Activated CD4-positive, alpha-beta memory T cell treated with anti-CD3 and anti-CD28 coated beads for 36 hours (primary cell): Measurements from ENCODE around the gene SNX30. TPM values are rescaled to one million over a fixed set of nuclear protein-coding genes. Genes with fewer than 3 reads are reported as not detected.

ENCODE experiments used
- CTCF ChIA-PET: fragments of 350-600 bp; sonication (Branson Sonifier 250); formaldehyde crosslinking; loops from one replicate; lab custom pipeline; 2021; ENCODE audit warnings: antibody characterized with exemption, inconsistent platforms; lab: Charles Lee
- POLR2A ChIA-PET: fragments of 350-600 bp; sonication (Branson Sonifier 250); formaldehyde crosslinking; loops from one replicate; lab custom pipeline; 2021; ENCODE audit warnings: antibody characterized with exemption; lab: Charles Lee
- DNase-seq: peaks from one replicate; pipeline ENCODE4 v3.0.0-alpha.2; 2020
- H3K27ac Mint-ChIP-seq: one replicate; pipeline ENCODE4 v1.8.0; 2021; ENCODE audit warnings: mixed read lengths
- H3K27me3 Mint-ChIP-seq: one replicate; pipeline ENCODE4 v1.8.0; 2021; ENCODE audit warnings: mixed read lengths
- H3K36me3 Mint-ChIP-seq: one replicate; pipeline ENCODE4 v1.8.0; 2021; ENCODE audit warnings: mixed read lengths
- H3K4me1 Mint-ChIP-seq: one replicate; pipeline ENCODE4 v1.8.0; 2021; ENCODE audit warnings: low read depth, mixed read lengths
- H3K4me3 Mint-ChIP-seq: one replicate; pipeline ENCODE4 v1.8.0; 2021; ENCODE audit warnings: mild to moderate bottlenecking, mixed read lengths
- H3K9me3 Mint-ChIP-seq: one replicate; pipeline ENCODE4 v1.8.0; 2021; ENCODE audit warnings: mixed read lengths
- intact Hi-C: fragments of 100-400 bp; cut with micrococcal nuclease; formaldehyde crosslinking; loops from one replicate; pipeline ENCODE4 v1.15.1; 2023
- total RNA-seq, 2 experiments: library from RNA; stranded (reverse); gene quantifications; one replicate each; pipeline ENCODE4 v1.2.3, GENCODE V29; 2021

SNX30 gene
- total RNA-seq, 2 experiments from 2014 or later, result 4.4 to 4.8 TPM

- Mint-ChIP-seq H3K4me1 (peaks cover 71% of the 10 kb centered on the region), H3K9me3 (no peaks in the 10 kb centered on the region), H3K27ac (no peak overlapping the region), H3K4me3 (no peak overlapping the region), H3K36me3 (no peaks in the 10 kb centered on the region), H3K27me3 (no peaks in the 10 kb centered on the region)
- intact Hi-C loops, result loop anchor here (5.0 to 10.0 kb wide), 5 partner anchors 40 to 718 kb away; partner anchors contain the start of genes KIAA1958, PTBP3 and SLC31A2
- POLR2A ChIA-PET, result no interaction called here
- CTCF ChIA-PET, result interaction anchor here (0.6 to 1.5 kb wide), 2 partner anchors 33 to 41 kb away, joined by 3 to 10 read pairs; no protein-coding TSS in a partner anchor
- DNase-seq, result peak; percentile 25
Measured at GRCh38 chr9:112752334-112753125, 2.0 kb downstream of the SNX30 start.

- Mint-ChIP-seq H3K27me3 (no peaks in the 10 kb centered on the region), H3K4me3 (peak overlapping the region; percentile 11), H3K4me1 (peaks cover 73% of the 10 kb centered on the region), H3K36me3 (no peaks in the 10 kb centered on the region), H3K27ac (peak overlapping the region; percentile 31), H3K9me3 (no peaks in the 10 kb centered on the region)
- intact Hi-C loops, result loop anchor here (1.0 to 10.0 kb wide), 9 partner anchors 18 to 719 kb away; partner anchors contain the start of genes FKBP15, INIP, KIAA1958 and PTBP3
- CTCF ChIA-PET, result interaction anchor here (1.5 kb wide), 1 partner anchor 39 kb away, joined by 10 read pairs; no protein-coding TSS in a partner anchor
- DNase-seq, result peak; percentile 48
- POLR2A ChIA-PET, result interaction anchor here (1.5 kb wide), 1 partner anchor 36 kb away, joined by 9 read pairs; the partner anchor contains the start of gene INIP
Measured at GRCh38 chr9:112753725-112754124, 3.2 kb downstream of the SNX30 start.

- DNase-seq, result peak; percentile 54
- H3K27me3 Mint-ChIP-seq, result no peaks in the 10 kb centered on the region
- no peaks in the 10 kb centered on the region for H3K9me3 Mint-ChIP-seq
- ChIA-PET POLR2A (interaction anchor here (1.5 kb wide), 1 partner anchor 37 kb away, joined by 9 read pairs; the partner anchor contains the start of gene INIP), CTCF (no interaction called here)
- H3K36me3 Mint-ChIP-seq, result no peaks in the 10 kb centered on the region
- peak overlapping the region; percentile 71 for H3K27ac Mint-ChIP-seq
- intact Hi-C loops, result loop anchor here (1.0 to 10.0 kb wide), 9 partner anchors 17 to 720 kb away; partner anchors contain the start of genes FKBP15, INIP, KIAA1958 and PTBP3
- peak overlapping the region; percentile 28 for H3K4me3 Mint-ChIP-seq
- peaks cover 66% of the 10 kb centered on the region for H3K4me1 Mint-ChIP-seq
Measured at GRCh38 chr9:112754578-112754977, 4.0 kb downstream of the SNX30 start.

GRCh38 chr9:112755016-112755427 is 4.5 kb downstream of the SNX30 start:
- POLR2A ChIA-PET, result interaction anchor here (1.5 kb wide), 1 partner anchor 37 kb away, joined by 9 read pairs; the partner anchor contains the start of gene INIP
- DNase-seq, result no peak
- Mint-ChIP-seq H3K9me3 (no peaks in the 10 kb centered on the region), H3K4me1 (peaks cover 65% of the 10 kb centered on the region), H3K36me3 (no peaks in the 10 kb centered on the region), H3K4me3 (peak overlapping the region; percentile 28), H3K27ac (peak overlapping the region; percentile 71), H3K27me3 (no peaks in the 10 kb centered on the region)
- intact Hi-C loops, result loop anchor here (2.0 to 10.0 kb wide), 3 partner anchors 400 to 720 kb away; partner anchors contain the start of genes FKBP15, SLC31A1 and SLC31A2
- CTCF ChIA-PET, result no interaction called here

GRCh38 chr9:112755675-112756074 is 5.1 kb downstream of the SNX30 start:
- Mint-ChIP-seq H3K4me1 (peaks cover 65% of the 10 kb centered on the region), H3K9me3 (no peaks in the 10 kb centered on the region), H3K4me3 (no peak overlapping the region), H3K36me3 (no peaks in the 10 kb centered on the region), H3K27ac (no peak overlapping the region), H3K27me3 (no peaks in the 10 kb centered on the region)
- CTCF ChIA-PET, result no interaction called here
- DNase-seq, result no peak
- POLR2A ChIA-PET, result no interaction called here
- intact Hi-C loops, result loop anchor here (2.0 to 10.0 kb wide), 3 partner anchors 399 to 721 kb away; partner anchors contain the start of genes FKBP15, SLC31A1 and SLC31A2

GRCh38 chr9:112757282-112757883 is 6.8 kb downstream of the SNX30 start:
- H3K36me3 Mint-ChIP-seq, result no peaks in the 10 kb centered on the region
- DNase-seq, result no peak
- intact Hi-C loops, result loop anchor here (10.0 kb wide), 2 partner anchors 397 to 723 kb away; partner anchors contain the start of gene SLC31A2
- H3K4me1 Mint-ChIP-seq, result peaks cover 64% of the 10 kb centered on the region
- no peaks in the 10 kb centered on the region for H3K9me3 Mint-ChIP-seq
- no peaks in the 10 kb centered on the region for H3K27me3 Mint-ChIP-seq
- H3K4me3 Mint-ChIP-seq, result no peak overlapping the region
- no peak overlapping the region for H3K27ac Mint-ChIP-seq
- CTCF ChIA-PET, result no interaction called here
- POLR2A ChIA-PET, result no interaction called here

GRCh38 chr9:112757940-112758339 is 7.4 kb downstream of the SNX30 start:
- CTCF ChIA-PET, result no interaction called here
- DNase-seq, result no peak

GRCh38 chr9:112760821-112761220 is 10.3 kb downstream of the SNX30 start:
- H3K27ac Mint-ChIP-seq, result no peak overlapping the region
- H3K4me1 Mint-ChIP-seq, result peaks cover 39% of the 10 kb centered on the region
- intact Hi-C loops, result no loop called here
- no peak overlapping the region for H3K4me3 Mint-ChIP-seq
- ChIA-PET POLR2A (no interaction called here), CTCF (no interaction called here)
- DNase-seq, result no peak
- H3K36me3 Mint-ChIP-seq, result no peaks in the 10 kb centered on the region
- no peaks in the 10 kb centered on the region for H3K9me3 Mint-ChIP-seq
- H3K27me3 Mint-ChIP-seq, result no peaks in the 10 kb centered on the region

More at GRCh38 chr9:112757940-112758339, 7.4 kb downstream of the SNX30 start:
- intact Hi-C loops, result loop anchor here (10.0 kb wide), 2 partner anchors 397 to 723 kb away; partner anchors contain the start of gene SLC31A2
- Mint-ChIP-seq H3K27ac (no peak overlapping the region), H3K4me1 (peaks cover 59% of the 10 kb centered on the region), H3K36me3 (no peaks in the 10 kb centered on the region), H3K9me3 (no peaks in the 10 kb centered on the region), H3K4me3 (no peak overlapping the region), H3K27me3 (no peaks in the 10 kb centered on the region)
- POLR2A ChIA-PET, result no interaction called here

GRCh38 chr9:112761912-112762655 is 11.5 kb downstream of the SNX30 start:
- intact Hi-C loops, result no loop called here
- H3K4me1 Mint-ChIP-seq, result peaks cover 36% of the 10 kb centered on the region
- peaks cover 7% of the 10 kb centered on the region for H3K36me3 Mint-ChIP-seq
- H3K4me3 Mint-ChIP-seq, result no peak overlapping the region
- CTCF ChIA-PET, result interaction anchor here (1.0 kb wide), 1 partner anchor 43 kb away, joined by 3 read pairs; no protein-coding TSS in a partner anchor
- peaks cover 7% of the 10 kb centered on the region for H3K9me3 Mint-ChIP-seq
- no peak for DNase-seq
- POLR2A ChIA-PET, result interaction anchor here (1.2 kb wide), 1 partner anchor 10 kb away, joined by 6 read pairs; no protein-coding TSS in a partner anchor
- H3K27me3 Mint-ChIP-seq, result no peaks in the 10 kb centered on the region
- H3K27ac Mint-ChIP-seq, result no peak overlapping the region

GRCh38 chr9:112762726-112763518 is 12.4 kb downstream of the SNX30 start:
- peaks cover 9% of the 10 kb centered on the region for H3K36me3 Mint-ChIP-seq
- H3K4me1 Mint-ChIP-seq, result peaks cover 28% of the 10 kb centered on the region
- peaks cover 7% of the 10 kb centered on the region for H3K9me3 Mint-ChIP-seq
- H3K27ac Mint-ChIP-seq, result no peak overlapping the region
- no peaks in the 10 kb centered on the region for H3K27me3 Mint-ChIP-seq
- ChIA-PET POLR2A (interaction anchor here (1.2 kb wide), 1 partner anchor 9 kb away, joined by 6 read pairs; no protein-coding TSS in a partner anchor), CTCF (interaction anchor here (0.8 to 1.1 kb wide), 3 partner anchors 11 to 44 kb away, joined by 3 read pairs; no protein-coding TSS in a partner anchor)
- H3K4me3 Mint-ChIP-seq, result no peak overlapping the region
- intact Hi-C loops, result no loop called here
- DNase-seq, result no peak
